HEK293 (cell line): Measurements from ENCODE around the gene CDKAL1.

Experiments
- CTCF ChIA-PET: fragments of 350-600 bp; formaldehyde crosslinking; extraction: SDS; loops from one replicate; lab custom pipeline; 2021; ENCODE audit warnings: antibody characterized with exemption; lab: Yijun Ruan, JAX
- POLR2A ChIA-PET: fragments of 300-600 bp; formaldehyde crosslinking; extraction: SDS; loops from one replicate; lab custom pipeline; 2020; ENCODE audit warnings: antibody characterized with exemption, inconsistent platforms; lab: Yijun Ruan, JAX
- H3K27ac ChIP-seq: fragments of 200-500 bp; sonication (Bioruptor generic); 2 replicates; pipeline ENCODE4 v1.5.1; 2014; ENCODE audit warnings: low read depth, low read length, control low read depth, inconsistent platforms; ENCODE audit errors: extremely low read depth
- H3K36me3 ChIP-seq, 2 experiments: fragments of 200-500 bp in 1 of 2; sonication (Bioruptor generic) in 1 of 2; 1 replicate in 1 of 2; 2 replicates in 1 of 2; pipeline ENCODE4 v1.5.1; 2014 to 2017; ENCODE audit warnings: inconsistent platforms in 2 of 2, low read length in 2 of 2; ENCODE audit not compliant: control insufficient read depth in 2 of 2, insufficient read depth in 1 of 2
- H3K4me1 ChIP-seq: fragments of 200-500 bp; sonication (Bioruptor generic); 2 replicates; pipeline ENCODE4 v1.5.1; 2014; ENCODE audit warnings: mild to moderate bottlenecking, low read length, inconsistent platforms; ENCODE audit not compliant: control insufficient read depth, insufficient read depth
- H3K4me3 ChIP-seq: 2 replicates; pipeline ENCODE4 v1.5.1; 2011; ENCODE audit warnings: low read depth, mild to moderate bottlenecking, control low read depth, low read length, moderate library complexity
- H3K9me3 ChIP-seq: fragments of 200-500 bp; sonication (Bioruptor generic); 2 replicates; pipeline ENCODE4 v1.5.1; 2014; ENCODE audit warnings: low read depth, low read length, inconsistent platforms; ENCODE audit not compliant: control insufficient read depth, insufficient read depth
- ATF2 ChIP-seq: fragments of 450-650 bp; formaldehyde crosslinking; IDR thresholded peaks from 2 replicates; pipeline ENCODE4 v1.5.1; 2016; ENCODE audit warnings: missing biosample characterization, missing genetic modification characterization, low read depth
- EGR2 ChIP-seq: fragments of 450-650 bp; formaldehyde crosslinking; IDR thresholded peaks from 2 replicates; pipeline ENCODE4 v1.5.1; 2016; ENCODE audit warnings: low read depth, missing biosample characterization, missing genetic modification characterization
- GFI1B ChIP-seq: fragments of 450-650 bp; formaldehyde crosslinking; IDR thresholded peaks from 2 replicates; pipeline ENCODE4 v1.5.1; 2016; ENCODE audit warnings: missing biosample characterization, missing genetic modification characterization
- HOXD13 ChIP-seq: sonication (generic); formaldehyde crosslinking; IDR thresholded peaks from 2 replicates; pipeline ENCODE4 v1.8.0; 2022; ENCODE audit warnings: missing genetic modification reagents, borderline replicate concordance
- OSR2 ChIP-seq: fragments of 450-650 bp; formaldehyde crosslinking; IDR thresholded peaks from 2 replicates; pipeline ENCODE4 v1.5.1; 2016; ENCODE audit warnings: missing biosample characterization, missing genetic modification characterization
- PBX3 ChIP-seq: sonication (generic); formaldehyde crosslinking; IDR thresholded peaks from 2 replicates; pipeline ENCODE4 v1.8.1; 2022; ENCODE audit warnings: mild to moderate bottlenecking, moderate library complexity, missing genetic modification reagents
- SALL2 ChIP-seq: fragments of 450-650 bp; formaldehyde crosslinking; IDR thresholded peaks from 2 replicates; pipeline ENCODE4 v1.5.0; 2017; ENCODE audit warnings: missing biosample characterization, mild to moderate bottlenecking, missing genetic modification characterization, borderline replicate concordance
- SCRT1 ChIP-seq: fragments of 450-650 bp; formaldehyde crosslinking; IDR thresholded peaks from 2 replicates; pipeline ENCODE4 v1.5.1; 2016; ENCODE audit warnings: missing biosample characterization, missing genetic modification characterization, borderline replicate concordance
- ZBTB21 ChIP-seq: fragments of 450-650 bp; formaldehyde crosslinking; IDR thresholded peaks from 2 replicates; pipeline ENCODE4 v1.5.1; 2017; ENCODE audit warnings: missing biosample characterization, missing genetic modification characterization
- ZBTB48 ChIP-seq: fragments of 450-650 bp; formaldehyde crosslinking; IDR thresholded peaks from 2 replicates; pipeline ENCODE4 v1.5.1; 2016; ENCODE audit warnings: missing biosample characterization, missing genetic modification characterization
- ZFP41 ChIP-seq: fragments of 450-650 bp; formaldehyde crosslinking; IDR thresholded peaks from 2 replicates; pipeline ENCODE4 v1.5.1; 2016; ENCODE audit warnings: missing biosample characterization, missing genetic modification characterization, borderline replicate concordance
- ZNF133 ChIP-seq: fragments of 450-650 bp; formaldehyde crosslinking; IDR thresholded peaks from 2 replicates; pipeline ENCODE4 v1.5.1; 2016; ENCODE audit warnings: missing biosample characterization, missing genetic modification characterization
- ZNF148 ChIP-seq: fragments of 450-650 bp; formaldehyde crosslinking; IDR thresholded peaks from 2 replicates; pipeline ENCODE4 v1.5.0; 2017; ENCODE audit warnings: missing biosample characterization, missing genetic modification characterization, borderline replicate concordance
- ZNF184 ChIP-seq: fragments of 450-650 bp; IDR thresholded peaks from 2 replicates; pipeline ENCODE4 v1.5.1; 2018; ENCODE audit warnings: missing biosample characterization, mild to moderate bottlenecking, missing genetic modification characterization
- ZNF248 ChIP-seq: fragments of 450-650 bp; formaldehyde crosslinking; IDR thresholded peaks from 2 replicates; pipeline ENCODE4 v1.5.1; 2017; ENCODE audit warnings: missing biosample characterization, missing genetic modification characterization
- ZNF335 ChIP-seq: fragments of 450-650 bp; formaldehyde crosslinking; conservative IDR thresholded peaks from 2 replicates; pipeline ENCODE4 v1.5.1; 2016; ENCODE audit warnings: missing biosample characterization, missing genetic modification characterization
- ZNF391 ChIP-seq: fragments of 450-650 bp; formaldehyde crosslinking; IDR thresholded peaks from 2 replicates; pipeline ENCODE4 v1.5.1; 2016; ENCODE audit warnings: low read depth, missing biosample characterization, missing genetic modification characterization, borderline replicate concordance
- ZNF404 ChIP-seq: fragments of 450-650 bp; formaldehyde crosslinking; IDR thresholded peaks from 2 replicates; pipeline ENCODE4 v1.5.1; 2017; ENCODE audit warnings: missing biosample characterization, missing genetic modification characterization
- ZNF426 ChIP-seq: fragments of 450-650 bp; formaldehyde crosslinking; IDR thresholded peaks from 2 replicates; pipeline ENCODE4 v1.5.1; 2017; ENCODE audit warnings: missing biosample characterization, missing genetic modification characterization, mild to moderate bottlenecking, inconsistent platforms, moderate library complexity
- ZNF449 ChIP-seq: fragments of 450-650 bp; formaldehyde crosslinking; IDR thresholded peaks from 2 replicates; pipeline ENCODE4 v1.5.1; 2017; ENCODE audit warnings: missing biosample characterization, mild to moderate bottlenecking, missing genetic modification characterization, moderate library complexity
- ZNF514 ChIP-seq: fragments of 450-650 bp; formaldehyde crosslinking; IDR thresholded peaks from 2 replicates; pipeline ENCODE4 v1.5.1; 2016; ENCODE audit warnings: missing biosample characterization, missing genetic modification characterization
- ZNF530 ChIP-seq: fragments of 450-650 bp; formaldehyde crosslinking; IDR thresholded peaks from 2 replicates; pipeline ENCODE4 v1.5.1; 2016; ENCODE audit warnings: low read depth, missing biosample characterization, missing genetic modification characterization
- ZNF658 ChIP-seq: fragments of 450-650 bp; formaldehyde crosslinking; IDR thresholded peaks from 2 replicates; pipeline ENCODE4; 2016; ENCODE audit warnings: missing biosample characterization, missing genetic modification characterization
- ZNF776 ChIP-seq: fragments of 450-650 bp; formaldehyde crosslinking; IDR thresholded peaks from 2 replicates; pipeline ENCODE4 v1.5.0; 2017; ENCODE audit warnings: missing biosample characterization, missing genetic modification characterization, borderline replicate concordance
- ZNF785 ChIP-seq: fragments of 450-650 bp; formaldehyde crosslinking; IDR thresholded peaks from 2 replicates; pipeline ENCODE4 v1.5.1; 2016; ENCODE audit warnings: missing biosample characterization, missing genetic modification characterization
- TF ChIP-seq, protein P1 (sequence below): fragments of 450-650 bp; IDR thresholded peaks from 2 replicates; pipeline ENCODE4 v1.5.1; 2018; ENCODE audit warnings: missing biosample characterization, mild to moderate bottlenecking, missing genetic modification characterization
- TF ChIP-seq, protein P2 (sequence below): IDR thresholded peaks from 2 replicates; pipeline ENCODE4 v1.6.1; 2011; ENCODE audit warnings: mild to moderate bottlenecking, low read depth, low read length, borderline replicate concordance

Gene CDKAL1

GRCh38 chr6:20606831-20607230 is 72.6 kb downstream of the CDKAL1 start:
- H3K27ac ChIP-seq = no peak overlapping the region
- no peaks in the 10 kb centered on the region for H3K36me3 ChIP-seq
- no peaks in the 10 kb centered on the region for H3K4me1 ChIP-seq
- TF ChIP-seq ZNF776 (tag by site-specific recombination) (no peak), OSR2 (tag by site-specific recombination) (no peak), GFI1B (tag by site-specific recombination) (no peak), ZNF335 (no peak), ZNF184 (tag by site-specific recombination) (no peak), ZNF391 (no peak), ZNF248 (tag by site-specific recombination) (no peak)
- no peaks in the 10 kb centered on the region for H3K9me3 ChIP-seq
- ChIA-PET CTCF (no interaction called here), POLR2A (no interaction called here)
- H3K4me3 ChIP-seq = no peak overlapping the region

DNA sequence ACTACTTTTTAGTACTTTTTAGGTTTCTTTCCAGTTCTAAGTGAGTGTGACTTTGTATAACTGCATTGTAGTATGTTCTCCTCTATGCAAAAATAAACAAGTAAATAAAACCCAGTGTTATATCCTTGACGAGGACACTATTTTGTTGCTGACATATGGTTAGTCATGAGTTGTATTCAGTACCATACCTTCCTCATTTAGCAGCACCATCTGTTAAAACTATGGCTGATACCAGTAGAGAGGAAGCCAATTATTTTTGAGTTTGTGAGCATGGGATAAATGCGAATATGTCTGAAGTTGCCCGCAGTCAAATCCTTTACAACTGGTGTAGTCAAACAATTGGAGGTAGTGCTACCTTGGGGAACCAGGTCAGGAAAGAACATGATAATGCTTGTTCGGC is 74.1 kb downstream of the CDKAL1 start:
- ChIA-PET POLR2A (no interaction called here), CTCF (no interaction called here)
- no peaks in the 10 kb centered on the region for H3K4me1 ChIP-seq
- TF ChIP-seq EGR2 (tag by site-specific recombination) (no peak), SCRT1 (tag by site-specific recombination) (no peak), PBX3 (CRISPR knock-in tag) (no peak), ZNF148 (tag by site-specific recombination) (no peak), ZNF658 (no peak), ZNF514 (tag by site-specific recombination) (no peak), SALL2 (tag by site-specific recombination) (no peak), ZBTB48 (tag by site-specific recombination) (no peak), ZNF785 (no peak), ZBTB21 (tag by site-specific recombination) (no peak), ZNF426 (no peak), ZNF404 (tag by site-specific recombination) (no peak), ZNF449 (tag by site-specific recombination) (no peak), ZNF530 (tag by site-specific recombination) (no peak), HOXD13 (no peak), ATF2 (tag by site-specific recombination) (no peak), ZNF133 (tag by site-specific recombination) (no peak), ZFP41 (tag by site-specific recombination) (no peak)
- TF ChIP-seq, protein P1, sequence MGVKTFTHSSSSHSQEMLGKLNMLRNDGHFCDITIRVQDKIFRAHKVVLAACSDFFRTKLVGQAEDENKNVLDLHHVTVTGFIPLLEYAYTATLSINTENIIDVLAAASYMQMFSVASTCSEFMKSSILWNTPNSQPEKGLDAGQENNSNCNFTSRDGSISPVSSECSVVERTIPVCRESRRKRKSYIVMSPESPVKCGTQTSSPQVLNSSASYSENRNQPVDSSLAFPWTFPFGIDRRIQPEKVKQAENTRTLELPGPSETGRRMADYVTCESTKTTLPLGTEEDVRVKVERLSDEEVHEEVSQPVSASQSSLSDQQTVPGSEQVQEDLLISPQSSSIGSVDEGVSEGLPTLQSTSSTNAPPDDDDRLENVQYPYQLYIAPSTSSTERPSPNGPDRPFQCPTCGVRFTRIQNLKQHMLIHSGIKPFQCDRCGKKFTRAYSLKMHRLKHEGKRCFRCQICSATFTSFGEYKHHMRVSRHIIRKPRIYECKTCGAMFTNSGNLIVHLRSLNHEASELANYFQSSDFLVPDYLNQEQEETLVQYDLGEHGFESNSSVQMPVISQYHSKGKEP (tag by site-specific recombination) = no peak
- TF ChIP-seq, protein P2, sequence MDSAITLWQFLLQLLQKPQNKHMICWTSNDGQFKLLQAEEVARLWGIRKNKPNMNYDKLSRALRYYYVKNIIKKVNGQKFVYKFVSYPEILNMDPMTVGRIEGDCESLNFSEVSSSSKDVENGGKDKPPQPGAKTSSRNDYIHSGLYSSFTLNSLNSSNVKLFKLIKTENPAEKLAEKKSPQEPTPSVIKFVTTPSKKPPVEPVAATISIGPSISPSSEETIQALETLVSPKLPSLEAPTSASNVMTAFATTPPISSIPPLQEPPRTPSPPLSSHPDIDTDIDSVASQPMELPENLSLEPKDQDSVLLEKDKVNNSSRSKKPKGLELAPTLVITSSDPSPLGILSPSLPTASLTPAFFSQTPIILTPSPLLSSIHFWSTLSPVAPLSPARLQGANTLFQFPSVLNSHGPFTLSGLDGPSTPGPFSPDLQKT = no peak
- no peak overlapping the region for H3K4me3 ChIP-seq
- no peaks in the 10 kb centered on the region; a peak in 1 of 3 replicates for H3K36me3 ChIP-seq
- no peaks in the 10 kb centered on the region for H3K9me3 ChIP-seq
- H3K27ac ChIP-seq = no peak overlapping the region
